ENCODE measurements around the gene HPS3. TPM values are rescaled to one million over a fixed set of nuclear protein-coding genes. Genes with fewer than 3 reads are reported as not detected.

Gene HPS3
- polyA plus RNA-seq, 1 of the 3 experiments (the other 2 are of a cell fraction): 9.4 TPM

DNA sequence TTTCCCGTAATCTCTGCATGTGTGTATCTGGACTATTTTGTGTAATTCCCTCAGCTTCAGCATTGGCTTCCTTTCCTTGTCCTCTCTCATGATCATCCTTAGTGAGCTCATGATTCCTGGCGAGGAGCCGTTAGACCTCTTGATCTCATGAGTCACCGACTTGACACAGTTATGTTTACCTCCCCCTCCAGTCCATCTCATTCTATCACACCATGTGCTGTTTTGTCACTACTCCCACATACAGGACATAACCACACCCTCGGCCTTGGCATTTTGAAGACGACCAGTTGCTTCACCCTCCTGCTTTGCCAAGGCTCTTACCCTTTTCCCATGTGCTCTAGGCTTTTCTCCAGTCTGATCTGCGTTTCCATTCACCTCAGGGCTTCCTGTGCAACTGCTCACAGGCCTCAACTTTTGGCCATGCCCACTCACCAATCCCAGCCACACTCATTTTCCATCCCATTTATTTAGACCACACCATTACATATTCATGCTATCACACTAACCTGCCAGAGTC lies 50.7 kb downstream of the HPS3 start:
- Histone ChIP-seq H3K9me3 (no peaks in the 10 kb centered on the region; the same call in 1 of the 2 replicates), H3K4me3 (ENCODE audit: low read depth in 2 of 2, low read length in 1 of 2) (no peak overlapping the region), H2AFZ (ENCODE audit: low read depth) (no peak overlapping the region), H3K9ac (no peak overlapping the region), H3K27ac (ENCODE audit: low read depth in 2 of 2, low read length in 1 of 2) (peak overlapping the region in 1 of 2 experiments; percentile 63; a peak in 2 of 4 replicates), H3K79me2 (ENCODE audit: insufficient read depth) (no peaks in the 10 kb centered on the region), H3K4me1 (ENCODE audit: control insufficient read depth in 1 of 2, insufficient read depth in 2 of 2, low read depth in 1 of 2, low read length in 1 of 2) (peaks cover 4 to 9% of the 10 kb centered on the region in 2 experiments; a peak in 2 of 4 replicates), H3K4me2 (no peak overlapping the region), H3F3A (replicated peaks; ENCODE audit: insufficient read depth) (peaks cover 7% of the 10 kb centered on the region), H3K27me3 (ENCODE audit: insufficient read depth) (no peaks in the 10 kb centered on the region), H3K9me2 (no peaks in the 10 kb centered on the region), H3K36me3 (replicated peaks in 1 of 2; ENCODE audit: control insufficient read depth in 1 of 2, insufficient read depth in 2 of 2, low read length in 1 of 2) (peaks cover 9 to 10% of the 10 kb centered on the region in 2 experiments), H4K20me1 (ENCODE audit: insufficient read depth) (no peaks in the 10 kb centered on the region)
- ChIA-PET POLR2A (no interaction called here), CTCF (no interaction called here)
- 24% methylated on average over 7 of the region's 7 CpGs for WGBS (ENCODE audit: low lambda C conversion rate)
- DNase-seq: no peak
- TF ChIP-seq FOXM1 (IDR thresholded peaks at IDR 0.05; ENCODE audit: low read depth) (no peak), RXRA (IDR thresholded peaks at IDR 0.05; ENCODE audit: borderline replicate concordance, low read depth) (no peak; the same call in 1 of the 2 replicates), JUND (IDR thresholded peaks at IDR 0.05) (peak; percentile 80), SMC3 (IDR thresholded peaks at IDR 0.05; ENCODE audit: low read depth, low read length) (no peak), RAD21 (IDR thresholded peaks at IDR 0.05; ENCODE audit: low read length) (no peak), GABPA (IDR thresholded peaks at IDR 0.05; ENCODE audit: low read depth) (no peak), MXI1 (IDR thresholded peaks at IDR 0.05; ENCODE audit: low read depth, low read length) (no peak), TEAD4 (IDR thresholded peaks at IDR 0.05; ENCODE audit: borderline replicate concordance, insufficient read depth) (no peak), RCOR1 (IDR thresholded peaks at IDR 0.05; ENCODE audit: low read length) (no peak), MEF2A (IDR thresholded peaks at IDR 0.05; ENCODE audit: borderline replicate concordance, low read depth) (no peak), YY1 (IDR thresholded peaks at IDR 0.05; ENCODE audit: low read depth) (no peak), POLR2AphosphoS5 (IDR thresholded peaks at IDR 0.05; ENCODE audit: low read depth, low read length) (no peak), RFX5 (IDR thresholded peaks at IDR 0.05; ENCODE audit: low read length) (no peak), NRF1 (IDR thresholded peaks at IDR 0.05; ENCODE audit: low read depth, low read length) (no peak), NFIC (IDR thresholded peaks at IDR 0.05; ENCODE audit: borderline replicate concordance) (peak; percentile 86), ELF1 (IDR thresholded peaks at IDR 0.05) (no peak), TCF12 (IDR thresholded peaks at IDR 0.05) (peak; percentile 71), GATA2 (CRISPR knock-in tag; IDR thresholded peaks at IDR 0.05) (no peak), EZH2phosphoT487 (IDR thresholded peaks at IDR 0.05; ENCODE audit: borderline replicate concordance, low read depth) (no peak)
- TF ChIP-seq, protein P1, sequence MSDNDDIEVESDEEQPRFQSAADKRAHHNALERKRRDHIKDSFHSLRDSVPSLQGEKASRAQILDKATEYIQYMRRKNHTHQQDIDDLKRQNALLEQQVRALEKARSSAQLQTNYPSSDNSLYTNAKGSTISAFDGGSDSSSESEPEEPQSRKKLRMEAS (IDR thresholded peaks at IDR 0.05; ENCODE audit: low read depth): peak; percentile 94
- TF ChIP-seq, protein P2, sequence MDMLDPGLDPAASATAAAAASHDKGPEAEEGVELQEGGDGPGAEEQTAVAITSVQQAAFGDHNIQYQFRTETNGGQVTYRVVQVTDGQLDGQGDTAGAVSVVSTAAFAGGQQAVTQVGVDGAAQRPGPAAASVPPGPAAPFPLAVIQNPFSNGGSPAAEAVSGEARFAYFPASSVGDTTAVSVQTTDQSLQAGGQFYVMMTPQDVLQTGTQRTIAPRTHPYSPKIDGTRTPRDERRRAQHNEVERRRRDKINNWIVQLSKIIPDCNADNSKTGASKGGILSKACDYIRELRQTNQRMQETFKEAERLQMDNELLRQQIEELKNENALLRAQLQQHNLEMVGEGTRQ (IDR thresholded peaks at IDR 0.05; ENCODE audit: borderline replicate concordance, low read depth, low read length): no peak
- TF ChIP-seq, protein P3, sequence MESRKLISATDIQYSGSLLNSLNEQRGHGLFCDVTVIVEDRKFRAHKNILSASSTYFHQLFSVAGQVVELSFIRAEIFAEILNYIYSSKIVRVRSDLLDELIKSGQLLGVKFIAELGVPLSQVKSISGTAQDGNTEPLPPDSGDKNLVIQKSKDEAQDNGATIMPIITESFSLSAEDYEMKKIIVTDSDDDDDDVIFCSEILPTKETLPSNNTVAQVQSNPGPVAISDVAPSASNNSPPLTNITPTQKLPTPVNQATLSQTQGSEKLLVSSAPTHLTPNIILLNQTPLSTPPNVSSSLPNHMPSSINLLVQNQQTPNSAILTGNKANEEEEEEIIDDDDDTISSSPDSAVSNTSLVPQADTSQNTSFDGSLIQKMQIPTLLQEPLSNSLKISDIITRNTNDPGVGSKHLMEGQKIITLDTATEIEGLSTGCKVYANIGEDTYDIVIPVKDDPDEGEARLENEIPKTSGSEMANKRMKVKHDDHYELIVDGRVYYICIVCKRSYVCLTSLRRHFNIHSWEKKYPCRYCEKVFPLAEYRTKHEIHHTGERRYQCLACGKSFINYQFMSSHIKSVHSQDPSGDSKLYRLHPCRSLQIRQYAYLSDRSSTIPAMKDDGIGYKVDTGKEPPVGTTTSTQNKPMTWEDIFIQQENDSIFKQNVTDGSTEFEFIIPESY (IDR thresholded peaks at IDR 0.05; ENCODE audit: borderline replicate concordance, low read depth): no peak
- TF ChIP-seq, protein P4, sequence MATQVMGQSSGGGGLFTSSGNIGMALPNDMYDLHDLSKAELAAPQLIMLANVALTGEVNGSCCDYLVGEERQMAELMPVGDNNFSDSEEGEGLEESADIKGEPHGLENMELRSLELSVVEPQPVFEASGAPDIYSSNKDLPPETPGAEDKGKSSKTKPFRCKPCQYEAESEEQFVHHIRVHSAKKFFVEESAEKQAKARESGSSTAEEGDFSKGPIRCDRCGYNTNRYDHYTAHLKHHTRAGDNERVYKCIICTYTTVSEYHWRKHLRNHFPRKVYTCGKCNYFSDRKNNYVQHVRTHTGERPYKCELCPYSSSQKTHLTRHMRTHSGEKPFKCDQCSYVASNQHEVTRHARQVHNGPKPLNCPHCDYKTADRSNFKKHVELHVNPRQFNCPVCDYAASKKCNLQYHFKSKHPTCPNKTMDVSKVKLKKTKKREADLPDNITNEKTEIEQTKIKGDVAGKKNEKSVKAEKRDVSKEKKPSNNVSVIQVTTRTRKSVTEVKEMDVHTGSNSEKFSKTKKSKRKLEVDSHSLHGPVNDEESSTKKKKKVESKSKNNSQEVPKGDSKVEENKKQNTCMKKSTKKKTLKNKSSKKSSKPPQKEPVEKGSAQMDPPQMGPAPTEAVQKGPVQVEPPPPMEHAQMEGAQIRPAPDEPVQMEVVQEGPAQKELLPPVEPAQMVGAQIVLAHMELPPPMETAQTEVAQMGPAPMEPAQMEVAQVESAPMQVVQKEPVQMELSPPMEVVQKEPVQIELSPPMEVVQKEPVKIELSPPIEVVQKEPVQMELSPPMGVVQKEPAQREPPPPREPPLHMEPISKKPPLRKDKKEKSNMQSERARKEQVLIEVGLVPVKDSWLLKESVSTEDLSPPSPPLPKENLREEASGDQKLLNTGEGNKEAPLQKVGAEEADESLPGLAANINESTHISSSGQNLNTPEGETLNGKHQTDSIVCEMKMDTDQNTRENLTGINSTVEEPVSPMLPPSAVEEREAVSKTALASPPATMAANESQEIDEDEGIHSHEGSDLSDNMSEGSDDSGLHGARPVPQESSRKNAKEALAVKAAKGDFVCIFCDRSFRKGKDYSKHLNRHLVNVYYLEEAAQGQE (IDR thresholded peaks at IDR 0.05; ENCODE audit: low read depth, low read length): no peak
- TF ChIP-seq, protein P5, sequence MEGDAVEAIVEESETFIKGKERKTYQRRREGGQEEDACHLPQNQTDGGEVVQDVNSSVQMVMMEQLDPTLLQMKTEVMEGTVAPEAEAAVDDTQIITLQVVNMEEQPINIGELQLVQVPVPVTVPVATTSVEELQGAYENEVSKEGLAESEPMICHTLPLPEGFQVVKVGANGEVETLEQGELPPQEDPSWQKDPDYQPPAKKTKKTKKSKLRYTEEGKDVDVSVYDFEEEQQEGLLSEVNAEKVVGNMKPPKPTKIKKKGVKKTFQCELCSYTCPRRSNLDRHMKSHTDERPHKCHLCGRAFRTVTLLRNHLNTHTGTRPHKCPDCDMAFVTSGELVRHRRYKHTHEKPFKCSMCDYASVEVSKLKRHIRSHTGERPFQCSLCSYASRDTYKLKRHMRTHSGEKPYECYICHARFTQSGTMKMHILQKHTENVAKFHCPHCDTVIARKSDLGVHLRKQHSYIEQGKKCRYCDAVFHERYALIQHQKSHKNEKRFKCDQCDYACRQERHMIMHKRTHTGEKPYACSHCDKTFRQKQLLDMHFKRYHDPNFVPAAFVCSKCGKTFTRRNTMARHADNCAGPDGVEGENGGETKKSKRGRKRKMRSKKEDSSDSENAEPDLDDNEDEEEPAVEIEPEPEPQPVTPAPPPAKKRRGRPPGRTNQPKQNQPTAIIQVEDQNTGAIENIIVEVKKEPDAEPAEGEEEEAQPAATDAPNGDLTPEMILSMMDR (IDR thresholded peaks at IDR 0.05): no peak
- TF ChIP-seq, protein P6, sequence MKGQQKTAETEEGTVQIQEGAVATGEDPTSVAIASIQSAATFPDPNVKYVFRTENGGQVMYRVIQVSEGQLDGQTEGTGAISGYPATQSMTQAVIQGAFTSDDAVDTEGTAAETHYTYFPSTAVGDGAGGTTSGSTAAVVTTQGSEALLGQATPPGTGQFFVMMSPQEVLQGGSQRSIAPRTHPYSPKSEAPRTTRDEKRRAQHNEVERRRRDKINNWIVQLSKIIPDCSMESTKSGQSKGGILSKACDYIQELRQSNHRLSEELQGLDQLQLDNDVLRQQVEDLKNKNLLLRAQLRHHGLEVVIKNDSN (IDR thresholded peaks at IDR 0.05; ENCODE audit: borderline replicate concordance, low read depth): no peak

Data from SK-N-SH (cell line).